Immature natural killer cell (primary cell): ENCODE measurements around the gene GAREM2. TPM values are rescaled to one million over a fixed set of nuclear protein-coding genes. Genes with fewer than 3 reads are reported as not detected.

ENCODE experiments used
- DNase-seq, 3 donors: peaks; one replicate each; pipeline ENCODE4 v3.0.0; 2022; ENCODE audit warnings: mixed read lengths in 1 of 3
- H3K27ac Mint-ChIP-seq, 6 donors: one replicate each; pipeline ENCODE4 v1.8.0; 2020; ENCODE audit warnings: mixed read lengths in 6 of 6, mild to moderate bottlenecking in 5 of 6, inconsistent platforms in 4 of 6, moderate library complexity in 3 of 6
- H3K27me3 Mint-ChIP-seq, 3 donors: one replicate each; pipeline ENCODE4 v1.8.0; 2020 to 2021; ENCODE audit warnings: low read depth in 3 of 3, mild to moderate bottlenecking in 3 of 3, mixed read lengths in 3 of 3, moderate library complexity in 3 of 3, inconsistent platforms in 1 of 3
- H3K36me3 Mint-ChIP-seq, 3 donors: one replicate each; pipeline ENCODE4 v1.8.0; 2020; ENCODE audit warnings: mixed read lengths in 3 of 3, inconsistent platforms in 2 of 3, mild to moderate bottlenecking in 2 of 3
- H3K4me1 Mint-ChIP-seq, 2 donors: one replicate each; pipeline ENCODE4 v1.8.0; 2020; ENCODE audit warnings: inconsistent platforms in 2 of 2, mild to moderate bottlenecking in 2 of 2, mixed read lengths in 2 of 2, moderate library complexity in 1 of 2
- H3K4me3 Mint-ChIP-seq, 5 donors: one replicate each; pipeline ENCODE4 v1.8.0; 2020; ENCODE audit warnings: mild to moderate bottlenecking in 5 of 5, mixed read lengths in 5 of 5, inconsistent platforms in 3 of 5, moderate library complexity in 3 of 5
- H3K9me3 Mint-ChIP-seq, 6 donors: one replicate each; pipeline ENCODE4 v1.8.0; 2020; ENCODE audit warnings: mild to moderate bottlenecking in 6 of 6, mixed read lengths in 6 of 6, inconsistent platforms in 4 of 6, moderate library complexity in 3 of 6
- polyA plus RNA-seq, 3 donors: library from polyadenylated mRNA; unstranded; fragments of 300-500 nt; fragmentation: Illumina TruSeq; gene quantifications; one replicate each; pipeline ENCODE4 v1.2.3, GENCODE V29; 2021

The GAREM2 gene
- polyA plus RNA-seq, 3 donors from 2014 or later, result 0.50 to 3.5 (median 1.4) TPM

DNA sequence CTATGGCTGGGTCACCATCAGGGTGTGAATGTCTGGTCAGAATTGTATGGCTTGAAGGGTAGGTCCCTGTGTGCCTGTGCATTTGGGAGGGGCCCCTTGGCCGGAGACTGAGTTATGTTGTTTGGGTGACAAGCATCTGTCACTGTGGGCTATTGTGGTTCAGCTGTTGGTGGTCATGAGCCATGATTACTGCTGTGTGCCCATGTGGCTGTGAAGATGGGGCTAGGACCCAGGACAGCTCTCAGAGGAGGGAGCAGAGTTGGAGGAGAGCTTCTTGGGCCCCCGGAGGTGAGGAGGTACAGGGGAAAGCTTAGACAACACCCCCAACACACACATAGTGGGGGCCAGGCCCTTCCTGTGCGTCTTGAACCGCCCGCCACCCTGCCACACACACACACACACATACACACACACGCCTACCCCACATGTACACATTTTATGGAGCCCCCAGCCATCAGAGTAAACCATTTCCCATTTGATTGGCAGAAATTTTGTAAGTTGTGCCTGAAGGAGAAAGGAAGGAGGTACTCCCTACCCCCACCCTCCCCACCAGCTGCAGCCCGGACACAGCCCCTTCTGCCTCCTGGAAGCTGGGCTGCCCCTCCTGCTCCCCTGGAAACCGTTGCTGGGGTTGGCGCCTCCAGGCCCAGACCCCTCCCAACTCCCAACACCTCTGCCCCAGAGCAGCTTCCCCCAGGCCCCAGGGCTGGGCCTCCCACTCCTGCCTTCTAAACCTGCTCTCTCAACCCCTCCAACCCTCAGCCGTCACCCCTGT is 2.0 kb downstream of the GAREM2 start:
- Mint-ChIP-seq H3K36me3 (peaks cover 0 to 2% (median 0%) of the 10 kb centered on the region in 3 donors), H3K9me3 (no peaks in the 10 kb centered on the region), H3K4me1 (peaks cover 23 to 25% of the 10 kb centered on the region in 2 donors), H3K27me3 (peaks cover 12 to 24% (median 18%) of the 10 kb centered on the region in 3 donors), H3K4me3 (peak overlapping the region; percentile 59 to 79 (median 70)), H3K27ac (no peak overlapping the region)
- peak; percentile 28 to 41 (median 35) for DNase-seq

- Mint-ChIP-seq H3K27ac (no peak overlapping the region), H3K9me3 (no peaks in the 10 kb centered on the region), H3K36me3 (no peaks in the 10 kb centered on the region), H3K27me3 (peaks cover 15 to 27% (median 23%) of the 10 kb centered on the region in 3 donors), H3K4me3 (no peak overlapping the region), H3K4me1 (peaks cover 25 to 30% of the 10 kb centered on the region in 2 donors)
- no peak for DNase-seq
These were observed 2.8 kb downstream of the GAREM2 start for GRCh38 chr2:26175466-26176278.

DNA sequence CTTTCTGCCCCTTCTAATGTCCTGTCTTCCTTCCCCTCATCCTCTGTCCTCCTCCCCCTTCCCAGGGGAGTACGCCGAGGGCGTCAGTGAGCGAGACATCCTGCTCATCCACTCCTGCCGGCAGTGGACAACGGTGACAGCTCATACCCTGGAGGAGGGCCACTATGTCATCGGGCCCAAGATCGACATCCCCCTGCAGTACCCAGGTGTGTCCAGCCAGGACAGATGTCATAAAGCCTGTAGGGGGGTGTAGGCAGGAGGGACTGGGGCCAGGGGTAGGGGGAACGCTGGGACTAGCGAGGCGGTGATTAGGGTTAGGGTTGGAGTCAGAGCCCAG is 3.4 kb downstream of the GAREM2 start:
- Mint-ChIP-seq H3K36me3 (no peaks in the 10 kb centered on the region), H3K4me1 (peaks cover 24 to 30% of the 10 kb centered on the region in 2 donors), H3K9me3 (no peaks in the 10 kb centered on the region), H3K27me3 (peaks cover 16 to 31% (median 21%) of the 10 kb centered on the region in 3 donors), H3K27ac (no peak overlapping the region), H3K4me3 (no peak overlapping the region)
- no peak for DNase-seq

DNA sequence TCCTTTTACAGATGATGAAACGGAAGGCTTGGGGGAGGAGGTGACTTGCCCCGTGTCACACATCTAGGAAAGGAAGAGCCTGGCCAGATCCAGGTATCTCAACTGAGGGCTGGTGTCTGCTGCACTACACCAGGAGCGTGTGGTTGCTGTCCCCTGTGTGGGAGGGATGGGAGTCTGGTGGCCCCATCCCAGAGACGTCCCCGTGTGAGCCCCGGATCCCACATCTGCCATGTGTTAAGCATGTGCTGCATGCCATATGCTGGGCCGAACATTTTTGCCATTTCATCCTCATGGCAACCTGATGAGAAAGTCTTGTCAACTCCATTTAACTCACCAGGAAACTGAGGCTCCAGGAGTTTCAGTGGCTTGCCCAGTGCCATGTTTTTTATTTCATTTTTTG is 4.2 kb downstream of the GAREM2 start:
- Mint-ChIP-seq H3K4me3 (no peak overlapping the region), H3K9me3 (no peaks in the 10 kb centered on the region), H3K27me3 (peaks cover 15 to 28% (median 21%) of the 10 kb centered on the region in 3 donors), H3K27ac (no peak overlapping the region), H3K36me3 (no peaks in the 10 kb centered on the region), H3K4me1 (peaks cover 17 to 21% of the 10 kb centered on the region in 2 donors)
- no peak for DNase-seq

GRCh38 chr2:26178246-26178645 is 5.4 kb downstream of the GAREM2 start:
- H3K9me3 Mint-ChIP-seq, result no peaks in the 10 kb centered on the region
- peaks cover 18 to 25% (median 19%) of the 10 kb centered on the region in 3 donors for H3K27me3 Mint-ChIP-seq
- H3K36me3 Mint-ChIP-seq, result no peaks in the 10 kb centered on the region
- DNase-seq, result no peak
- peak overlapping the region in 3 of 5 donors; percentile 15 to 35 (median 18) for H3K4me3 Mint-ChIP-seq
- H3K27ac Mint-ChIP-seq, result no peak overlapping the region
- H3K4me1 Mint-ChIP-seq, result peaks cover 15 to 20% of the 10 kb centered on the region in 2 donors

- DNase-seq, result no peak
- no peaks in the 10 kb centered on the region for H3K9me3 Mint-ChIP-seq
- no peak overlapping the region for H3K27ac Mint-ChIP-seq
These were observed 6.0 kb downstream of the GAREM2 start for GRCh38 chr2:26178746-26179436.

GRCh38 chr2:26179446-26179913 is 6.6 kb downstream of the GAREM2 start:
- DNase-seq, result no peak
- no peak overlapping the region for H3K27ac Mint-ChIP-seq
- H3K4me3 Mint-ChIP-seq, result peak overlapping the region; percentile 44 to 72 (median 57)
- peaks cover 16 to 22% of the 10 kb centered on the region in 2 donors for H3K4me1 Mint-ChIP-seq
- no peaks in the 10 kb centered on the region for H3K36me3 Mint-ChIP-seq
- no peaks in the 10 kb centered on the region for H3K9me3 Mint-ChIP-seq
- peaks cover 16 to 22% (median 16%) of the 10 kb centered on the region in 3 donors for H3K27me3 Mint-ChIP-seq

More at GRCh38 chr2:26178746-26179436, 6.0 kb downstream of the GAREM2 start:
- Mint-ChIP-seq H3K36me3 (no peaks in the 10 kb centered on the region), H3K27me3 (peaks cover 18 to 25% (median 19%) of the 10 kb centered on the region in 3 donors), H3K4me3 (peak overlapping the region; percentile 44 to 72 (median 57)), H3K4me1 (peaks cover 18 to 24% of the 10 kb centered on the region in 2 donors)

DNA sequence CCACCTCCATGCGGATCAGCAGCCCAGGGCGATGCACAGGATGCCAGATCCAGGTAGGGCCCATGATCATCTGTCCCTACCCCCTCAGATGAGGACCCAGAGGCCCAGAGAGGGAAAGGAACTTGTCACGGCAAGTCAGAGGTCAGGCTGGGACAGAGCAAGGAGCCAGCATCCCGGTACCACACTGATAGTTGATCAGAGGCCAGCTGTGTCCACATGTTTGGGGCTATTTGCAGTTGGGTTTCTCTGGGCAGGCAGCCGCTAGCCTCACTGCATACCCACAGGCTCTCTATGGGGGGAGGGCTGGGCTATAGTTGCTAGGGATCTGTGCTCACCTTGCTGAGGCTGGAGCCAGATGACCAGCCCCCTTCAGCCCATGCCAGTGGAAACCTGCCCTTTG is 9.6 kb downstream of the GAREM2 start:
- Mint-ChIP-seq H3K27ac (no peak overlapping the region), H3K27me3 (peaks cover 8 to 15% (median 13%) of the 10 kb centered on the region in 3 donors), H3K4me3 (no peak overlapping the region), H3K4me1 (peaks cover 22 to 26% of the 10 kb centered on the region in 2 donors), H3K9me3 (no peaks in the 10 kb centered on the region), H3K36me3 (no peaks in the 10 kb centered on the region)
- no peak for DNase-seq

DNA sequence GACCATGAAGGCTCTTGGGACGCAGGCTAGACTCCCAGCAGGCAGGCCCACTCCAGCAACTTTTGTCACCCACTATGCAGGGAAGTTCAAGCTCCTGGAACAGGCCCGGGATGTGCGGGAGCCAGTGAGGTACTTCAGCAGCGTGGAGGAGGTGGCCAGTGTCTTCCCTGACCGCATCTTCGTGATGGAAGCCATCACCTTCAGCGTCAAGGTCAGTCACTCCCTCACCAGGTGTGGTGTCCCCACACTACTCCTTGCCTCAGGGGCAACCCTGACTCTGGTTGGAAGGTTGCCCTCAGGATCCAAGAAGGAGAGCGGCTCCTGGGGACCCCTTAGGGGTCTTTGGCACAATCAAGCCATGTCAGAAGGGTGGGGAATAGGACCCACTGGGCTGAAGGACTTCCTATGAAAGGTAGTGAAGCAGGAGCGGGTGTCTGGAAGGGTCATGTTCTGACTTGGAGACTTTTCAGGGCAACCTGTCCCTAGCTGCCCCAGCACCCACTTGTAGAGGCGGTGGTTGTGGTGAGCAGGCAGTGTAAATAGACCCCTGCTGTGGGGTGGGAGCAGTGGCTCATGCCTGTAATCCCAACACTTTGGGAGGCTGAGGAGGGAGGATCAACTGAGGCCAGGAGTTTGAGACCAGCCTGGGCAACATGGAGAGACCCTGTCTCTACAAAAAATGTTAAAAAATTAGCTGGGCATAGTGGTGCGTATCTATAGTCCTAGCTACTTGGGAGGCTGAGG is 10.2 kb downstream of the GAREM2 start:
- peaks cover 22 to 26% of the 10 kb centered on the region in 2 donors for H3K4me1 Mint-ChIP-seq
- H3K36me3 Mint-ChIP-seq, result no peaks in the 10 kb centered on the region
- peaks cover 8 to 13% (median 13%) of the 10 kb centered on the region in 3 donors for H3K27me3 Mint-ChIP-seq
- peak overlapping the region; percentile 55 to 79 (median 67) for H3K4me3 Mint-ChIP-seq
- H3K27ac Mint-ChIP-seq, result peak overlapping the region in 2 of 6 donors; percentile 40 to 48
- H3K9me3 Mint-ChIP-seq, result no peaks in the 10 kb centered on the region
- DNase-seq, result no peak

- no peak for DNase-seq
- Mint-ChIP-seq H3K36me3 (no peaks in the 10 kb centered on the region), H3K27ac (peak overlapping the region; percentile 15 to 70 (median 48)), H3K9me3 (no peaks in the 10 kb centered on the region), H3K4me3 (peak overlapping the region; percentile 61 to 86 (median 79)), H3K4me1 (peaks cover 19 to 25% of the 10 kb centered on the region in 2 donors), H3K27me3 (peaks cover 8 to 13% (median 12%) of the 10 kb centered on the region in 3 donors)
These were observed 11.2 kb downstream of the GAREM2 start for GRCh38 chr2:26184121-26184520.

DNA sequence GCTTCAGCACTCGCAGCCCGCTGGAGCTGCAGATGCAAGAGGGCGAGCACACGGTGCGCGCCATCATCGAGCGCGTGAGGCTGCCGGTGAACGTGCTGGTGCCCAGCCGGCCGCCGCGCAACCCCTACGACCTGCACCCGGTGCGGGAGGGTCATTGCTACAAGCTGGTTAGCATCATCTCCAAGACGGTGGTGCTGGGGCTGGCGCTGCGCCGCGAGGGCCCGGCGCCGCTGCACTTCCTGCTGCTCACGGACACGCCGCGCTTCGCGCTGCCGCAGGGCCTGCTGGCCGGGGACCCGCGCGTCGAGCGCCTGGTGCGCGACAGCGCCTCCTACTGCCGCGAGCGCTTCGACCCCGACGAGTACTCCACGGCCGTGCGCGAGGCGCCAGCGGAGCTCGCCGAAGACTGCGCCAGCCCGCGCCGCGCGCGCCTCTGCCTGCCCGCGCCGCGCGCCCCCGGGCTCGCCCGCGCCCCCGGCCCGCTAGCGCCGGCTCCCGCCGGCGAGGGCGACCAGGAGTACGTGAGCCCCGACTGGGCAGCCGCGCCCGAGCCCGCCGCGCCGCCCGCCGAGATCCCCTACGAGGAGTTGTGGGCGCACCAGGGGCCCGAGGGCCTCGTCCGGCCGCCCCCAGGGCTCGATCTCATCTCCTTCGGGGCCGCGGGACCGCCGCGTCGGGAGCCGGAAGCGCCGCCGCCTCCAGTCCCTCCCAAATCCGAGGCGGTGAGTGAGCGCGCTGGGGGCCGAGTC is 11.8 kb downstream of the GAREM2 start:
- peak overlapping the region in 3 of 6 donors; percentile 59 to 79 (median 61) for H3K27ac Mint-ChIP-seq
- no peaks in the 10 kb centered on the region for H3K36me3 Mint-ChIP-seq
- no peaks in the 10 kb centered on the region for H3K9me3 Mint-ChIP-seq
- H3K4me3 Mint-ChIP-seq, result peak overlapping the region; percentile 81 to 86 (median 82)
- peaks cover 16 to 21% of the 10 kb centered on the region in 2 donors for H3K4me1 Mint-ChIP-seq
- peaks cover 8 to 10% (median 9%) of the 10 kb centered on the region in 3 donors for H3K27me3 Mint-ChIP-seq
- DNase-seq, result peak; percentile 82 to 89 (median 87)

DNA sequence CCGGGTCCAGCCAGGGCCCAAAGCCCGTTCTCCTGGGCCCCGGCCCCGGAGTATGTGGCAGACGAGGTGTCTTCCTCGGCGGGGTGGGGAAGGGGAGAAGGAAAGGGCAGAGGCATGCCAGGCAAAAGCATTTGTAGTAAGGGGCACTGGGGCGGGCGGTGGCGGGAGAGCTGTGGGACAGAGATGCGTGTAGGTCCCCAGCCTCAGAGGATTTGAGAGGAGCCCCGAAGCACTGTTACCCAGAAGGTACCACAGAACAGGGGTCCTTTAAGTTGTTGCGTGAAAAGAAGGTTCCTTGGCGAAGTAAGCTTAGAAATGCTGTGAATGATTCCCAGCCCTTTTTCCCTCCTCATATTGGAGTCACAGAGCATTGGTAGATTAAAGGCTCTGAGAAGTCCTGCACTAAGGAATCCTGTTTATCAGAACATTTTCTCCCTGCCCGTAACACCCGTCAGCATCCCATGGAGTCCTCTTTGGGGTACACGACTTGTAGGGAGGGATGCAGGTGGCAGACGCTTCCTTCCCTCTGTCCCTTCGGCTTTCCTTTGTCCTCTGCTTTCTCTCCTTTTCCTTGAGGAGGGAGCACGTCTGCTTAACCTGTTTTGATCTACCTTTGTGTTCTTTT is 12.5 kb downstream of the GAREM2 start:
- H3K27ac Mint-ChIP-seq, result peak overlapping the region in 5 of 6 donors; percentile 59 to 79 (median 61)

More for the DNA sequence above, 12.5 kb downstream of the GAREM2 start:
- Mint-ChIP-seq H3K36me3 (no peaks in the 10 kb centered on the region), H3K27me3 (peaks cover 5 to 8% (median 8%) of the 10 kb centered on the region in 3 donors), H3K9me3 (no peaks in the 10 kb centered on the region), H3K4me3 (peak overlapping the region; percentile 81 to 86 (median 82)), H3K4me1 (peaks cover 14 to 16% of the 10 kb centered on the region in 2 donors)
- no peak for DNase-seq
